Measurements from ENCODE around the gene EPS8.

The EPS8 gene

GRCh38 chr12:15811214-15812127 is 22.3 kb upstream of the EPS8 start:
- no peak for DNase-seq (ENCODE audit: extremely low read depth, low read depth)
- TF ChIP-seq CTCF (IDR thresholded peaks at IDR 0.05; ENCODE audit: low read depth, low read length), result no peak

- DNase-seq (ENCODE audit: extremely low read depth, low read depth), result no peak
- no peak for TF ChIP-seq CTCF (IDR thresholded peaks at IDR 0.05; ENCODE audit: low read depth, low read length)
Measured at GRCh38 chr12:15808652-15809051, 19.5 kb upstream of the EPS8 start.

- DNase-seq (ENCODE audit: extremely low read depth, low read depth), result no peak
- TF ChIP-seq CTCF (IDR thresholded peaks at IDR 0.05; ENCODE audit: low read depth, low read length), result no peak
Measured at GRCh38 chr12:15808250-15808649, 19.1 kb upstream of the EPS8 start.

- no peak for TF ChIP-seq CTCF (IDR thresholded peaks at IDR 0.05; ENCODE audit: low read depth, low read length)
- no peak for DNase-seq (ENCODE audit: extremely low read depth, low read depth)
Measured at GRCh38 chr12:15806826-15807225, 17.6 kb upstream of the EPS8 start.

- no peak for TF ChIP-seq CTCF (IDR thresholded peaks at IDR 0.05; ENCODE audit: low read depth, low read length)
- no peak for DNase-seq (ENCODE audit: extremely low read depth, low read depth)
Measured at GRCh38 chr12:15801770-15802744, 12.9 kb upstream of the EPS8 start.

- no peak for TF ChIP-seq CTCF (IDR thresholded peaks at IDR 0.05; ENCODE audit: low read depth, low read length)
- DNase-seq (ENCODE audit: extremely low read depth, low read depth), result no peak
Measured at GRCh38 chr12:15800278-15800677, 11.1 kb upstream of the EPS8 start.
